Glutamatergic neuron (in vitro differentiated cells): Measurements from ENCODE around the gene CFB. TPM values are rescaled to one million over a fixed set of nuclear protein-coding genes. Genes with fewer than 3 reads are reported as not detected.
"Not testable (repeated sequence)": the region's sequence is repeated elsewhere in the genome, so short reads cannot be mapped to it uniquely, and the experiment has no call there.

Experiments
- DNase-seq: peaks from one replicate; pipeline ENCODE4 v3.0.0; 2022
- H3K27ac Mint-ChIP-seq: one replicate; pipeline ENCODE4 v1.8.0; 2020; ENCODE audit warnings: mild to moderate bottlenecking, mixed read lengths, inconsistent platforms; ENCODE audit not compliant: unreplicated experiment
- H3K27me3 Mint-ChIP-seq: one replicate; pipeline ENCODE4 v1.8.0; 2020; ENCODE audit warnings: mild to moderate bottlenecking, moderate library complexity, mixed read lengths, inconsistent platforms; ENCODE audit not compliant: unreplicated experiment
- H3K36me3 Mint-ChIP-seq: one replicate; pipeline ENCODE4 v1.8.0; 2020; ENCODE audit warnings: mild to moderate bottlenecking, mixed read lengths, inconsistent platforms; ENCODE audit not compliant: unreplicated experiment
- H3K4me1 Mint-ChIP-seq: one replicate; pipeline ENCODE4 v1.8.0; 2020; ENCODE audit warnings: mild to moderate bottlenecking, low read depth, mixed read lengths, inconsistent platforms; ENCODE audit not compliant: unreplicated experiment
- H3K4me3 Mint-ChIP-seq: one replicate; pipeline ENCODE4 v1.8.0; 2020; ENCODE audit warnings: mild to moderate bottlenecking, mixed read lengths, inconsistent platforms; ENCODE audit not compliant: unreplicated experiment
- H3K9me3 Mint-ChIP-seq: one replicate; pipeline ENCODE4 v1.8.0; 2020; ENCODE audit warnings: mild to moderate bottlenecking, moderate library complexity, mixed read lengths, inconsistent platforms; ENCODE audit not compliant: unreplicated experiment
- CTCF ChIP-seq: fragments of 200-600 bp; sonication (generic); IDR thresholded peaks from one replicate; pipeline ENCODE4 v1.5.0; 2021; ENCODE audit not compliant: partially characterized antibody, unreplicated experiment
- total RNA-seq: library from RNA; stranded (reverse); fragmentation: NEBNext Ultra II Directional; extraction: Animal tissue kit (Norgen Biotek cat#: 25700); gene quantifications from one replicate; pipeline ENCODE4 v1.2.1, GENCODE V29; 2021; ENCODE audit not compliant: unreplicated experiment

The CFB gene
- total RNA-seq, 1 donor from 2014 or later, result not detected

GRCh38 chr6:31927242-31927862 is 18.5 kb upstream of the CFB start, which contains the start of gene C2:
TSS of gene C2 (plus strand) at chr6:31927717. CDS start at chr6:31927753, 36 bp downstream.
- TF ChIP-seq CTCF, result no peak
- H3K4me1 Mint-ChIP-seq, result no peaks in the 10 kb centered on the region
- H3K9me3 Mint-ChIP-seq, result peaks cover 3% of the 10 kb centered on the region
- H3K27me3 Mint-ChIP-seq, result no peaks in the 10 kb centered on the region
- no peak within 1 kb of the TSS for H3K27ac Mint-ChIP-seq
- no peak for DNase-seq
- H3K36me3 Mint-ChIP-seq, result no peaks in the 10 kb centered on the region
- peak within 1 kb of the TSS; percentile 7 for H3K4me3 Mint-ChIP-seq

- Mint-ChIP-seq H3K27ac (no peak overlapping the region), H3K36me3 (no peaks in the 10 kb centered on the region), H3K4me3 (peak overlapping the region; percentile 7), H3K9me3 (peaks cover 4% of the 10 kb centered on the region), H3K4me1 (no peaks in the 10 kb centered on the region), H3K27me3 (no peaks in the 10 kb centered on the region)
- no peak for DNase-seq
- TF ChIP-seq CTCF, result no peak
Observed at GRCh38 chr6:31927863-31928671, 17.8 kb upstream of the CFB start.

GRCh38 chr6:31928672-31928939 is 17.3 kb upstream of the CFB start:
- H3K9me3 Mint-ChIP-seq, result peaks cover 8% of the 10 kb centered on the region
- TF ChIP-seq CTCF, result no peak
- H3K27me3 Mint-ChIP-seq, result no peaks in the 10 kb centered on the region
- no peak for DNase-seq
- no peak overlapping the region for H3K27ac Mint-ChIP-seq
- H3K36me3 Mint-ChIP-seq, result no peaks in the 10 kb centered on the region
- no peak overlapping the region for H3K4me3 Mint-ChIP-seq
- H3K4me1 Mint-ChIP-seq, result no peaks in the 10 kb centered on the region

- H3K36me3 Mint-ChIP-seq, result peaks cover 4% of the 10 kb centered on the region
- peaks cover 8% of the 10 kb centered on the region for H3K9me3 Mint-ChIP-seq
- no peak for DNase-seq
- H3K4me3 Mint-ChIP-seq, result no peak overlapping the region
- H3K27me3 Mint-ChIP-seq, result peaks cover 2% of the 10 kb centered on the region
- TF ChIP-seq CTCF, result no peak
- H3K4me1 Mint-ChIP-seq, result no peaks in the 10 kb centered on the region
- no peak overlapping the region for H3K27ac Mint-ChIP-seq
Observed at GRCh38 chr6:31930962-31931361, 14.9 kb upstream of the CFB start.

- not testable (repeated sequence) for H3K4me1 Mint-ChIP-seq, H3K27ac Mint-ChIP-seq, H3K36me3 Mint-ChIP-seq, H3K4me3 Mint-ChIP-seq, H3K9me3 Mint-ChIP-seq, DNase-seq, H3K27me3 Mint-ChIP-seq
Observed at GRCh38 chr6:31932137-31932536, 13.8 kb upstream of the CFB start.
